GM18499 (cell line): ENCODE measurements around the gene IL4R.
"Not testable (repeated sequence)": the region's sequence is repeated elsewhere in the genome, so short reads cannot be mapped to it uniquely, and the experiment has no call there.

ENCODE experiments used
- ATAC-seq: cut with Tn5 transposase; IDR thresholded peaks from one replicate; pipeline ENCODE4 v1.9.1; 2021; ENCODE audit warnings: moderate number of reproducible peaks; ENCODE audit not compliant: insufficient read depth, unreplicated experiment

The IL4R gene

GRCh38 chr16:27398894-27399853 lies 85.4 kb downstream of the IL4R start:
- no peak for ATAC-seq

DNA sequence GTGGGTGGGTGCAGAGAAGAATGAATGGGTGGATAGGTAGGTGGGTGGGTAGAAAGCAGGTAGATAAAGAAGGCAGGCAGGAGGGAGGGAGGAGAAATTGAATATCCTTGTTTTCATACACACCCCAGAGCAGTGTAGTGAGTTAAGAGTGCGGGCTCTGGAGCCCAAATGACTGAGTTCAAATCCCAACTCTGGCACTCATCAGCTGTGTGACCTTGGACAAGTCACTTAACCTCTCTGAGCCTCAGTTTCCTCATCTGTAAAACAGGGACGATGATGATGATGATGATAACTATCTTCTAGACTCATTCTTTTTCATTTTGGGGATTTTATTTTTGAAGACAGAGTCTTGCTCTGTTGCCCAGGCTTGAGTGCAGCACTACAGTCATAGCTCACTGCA lies 86.2 kb downstream of the IL4R start:
- no peak for ATAC-seq

DNA sequence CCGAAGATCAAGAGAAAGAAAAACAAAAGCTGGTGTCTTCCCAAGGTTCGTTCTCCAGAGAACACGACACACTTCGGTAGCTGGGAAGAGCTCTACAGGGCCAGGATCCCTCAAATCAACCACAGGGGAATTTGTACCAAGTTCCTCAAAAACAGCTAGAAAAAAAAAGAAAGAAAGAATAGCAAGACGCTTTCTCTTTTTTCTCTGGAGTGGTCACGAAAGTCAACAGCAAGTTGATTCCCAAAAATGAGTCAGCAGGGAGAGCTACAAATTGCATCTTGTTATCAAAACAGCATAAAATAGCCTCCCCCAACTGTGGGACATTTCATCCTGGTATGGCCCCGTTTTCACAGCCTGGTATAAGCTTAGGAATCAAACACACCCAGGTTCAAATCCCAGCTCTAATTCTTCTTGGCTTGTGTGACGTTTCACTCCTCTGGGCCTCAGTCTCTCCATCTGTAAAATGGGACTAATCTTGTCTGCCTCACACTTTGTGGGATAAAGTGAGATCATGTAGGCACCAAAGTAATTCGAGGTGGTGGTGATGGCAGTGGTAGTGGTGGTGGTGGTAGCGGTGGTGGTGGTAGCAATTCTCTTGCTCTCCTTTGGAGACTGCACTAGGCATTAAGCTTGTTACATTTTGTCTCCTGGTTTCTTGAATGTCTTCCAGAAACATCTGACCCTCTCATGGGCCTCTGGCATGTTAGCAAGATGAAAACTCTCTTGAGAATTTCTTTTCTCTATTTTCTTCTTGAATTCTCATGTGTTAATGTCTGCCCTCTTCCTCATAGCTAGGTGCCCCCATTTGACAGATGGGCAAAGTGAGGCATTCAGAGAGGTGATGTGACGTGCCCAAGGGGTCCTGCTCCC lies 87.2 kb downstream of the IL4R start:
- no peak for ATAC-seq

- ATAC-seq: peak; percentile 51
Measured at GRCh38 chr16:27401768-27402568, 88.2 kb downstream of the IL4R start, which contains the start of gene IL21R. IL21R (plus strand) TSS chr16:27402174; CDS start chr16:27430072, 27,898 bp downstream.

DNA sequence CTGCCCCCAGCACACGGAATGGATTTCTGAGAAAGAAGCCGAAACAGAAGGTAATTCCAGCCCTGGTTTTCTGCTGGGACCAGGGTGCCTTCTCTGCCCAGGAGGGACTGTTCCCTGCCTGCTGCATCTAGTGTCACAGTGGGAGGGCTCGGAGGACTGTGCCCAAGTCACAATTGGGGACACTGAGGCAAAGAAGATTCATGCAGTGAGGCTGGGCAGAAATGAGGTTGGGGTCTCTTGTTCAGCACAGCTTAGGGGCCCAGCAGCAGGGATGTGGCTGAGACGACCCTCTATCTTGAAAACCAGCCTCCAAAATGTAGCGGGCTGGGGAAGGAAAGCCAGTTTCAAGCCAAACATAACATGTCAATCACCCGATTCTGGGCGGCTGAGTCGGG lies 88.8 kb downstream of the IL4R start:
- no peak for ATAC-seq

DNA sequence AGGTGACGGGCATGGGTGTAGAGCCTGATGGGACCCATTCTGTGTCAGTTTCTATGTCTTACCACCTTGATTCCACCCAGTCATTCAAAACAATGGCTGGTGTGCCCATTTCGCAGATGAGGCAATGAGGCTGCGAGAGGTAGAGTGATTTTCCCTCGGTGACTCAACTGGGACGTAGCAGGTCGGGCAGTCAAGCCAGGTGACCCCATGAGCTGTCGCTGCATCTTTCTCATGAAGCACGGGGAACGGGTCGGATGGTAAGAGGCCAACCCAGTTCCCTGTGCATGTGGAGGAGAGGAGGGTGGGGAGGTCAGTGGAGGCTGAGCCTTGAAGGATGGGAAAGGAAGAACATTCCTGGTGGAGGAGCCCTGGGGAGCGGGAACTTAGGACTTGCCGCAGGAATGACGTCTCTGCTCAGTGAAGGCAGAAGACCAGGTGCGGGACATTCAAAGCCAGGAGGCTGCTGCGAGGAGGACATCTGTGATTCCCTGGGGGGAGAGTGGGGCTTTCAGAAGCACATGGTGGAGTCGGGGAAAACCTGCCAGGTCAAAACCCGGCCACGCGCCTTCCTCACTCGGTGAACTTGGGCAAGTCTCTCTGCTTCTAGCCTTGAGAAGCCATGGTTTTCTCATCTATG lies 89.3 kb downstream of the IL4R start:
- no peak for ATAC-seq

GRCh38 chr16:27403601-27403992 lies 89.8 kb downstream of the IL4R start:
- no peak for ATAC-seq

- ATAC-seq: no peak
Measured at GRCh38 chr16:27404163-27404823, 90.5 kb downstream of the IL4R start.

DNA sequence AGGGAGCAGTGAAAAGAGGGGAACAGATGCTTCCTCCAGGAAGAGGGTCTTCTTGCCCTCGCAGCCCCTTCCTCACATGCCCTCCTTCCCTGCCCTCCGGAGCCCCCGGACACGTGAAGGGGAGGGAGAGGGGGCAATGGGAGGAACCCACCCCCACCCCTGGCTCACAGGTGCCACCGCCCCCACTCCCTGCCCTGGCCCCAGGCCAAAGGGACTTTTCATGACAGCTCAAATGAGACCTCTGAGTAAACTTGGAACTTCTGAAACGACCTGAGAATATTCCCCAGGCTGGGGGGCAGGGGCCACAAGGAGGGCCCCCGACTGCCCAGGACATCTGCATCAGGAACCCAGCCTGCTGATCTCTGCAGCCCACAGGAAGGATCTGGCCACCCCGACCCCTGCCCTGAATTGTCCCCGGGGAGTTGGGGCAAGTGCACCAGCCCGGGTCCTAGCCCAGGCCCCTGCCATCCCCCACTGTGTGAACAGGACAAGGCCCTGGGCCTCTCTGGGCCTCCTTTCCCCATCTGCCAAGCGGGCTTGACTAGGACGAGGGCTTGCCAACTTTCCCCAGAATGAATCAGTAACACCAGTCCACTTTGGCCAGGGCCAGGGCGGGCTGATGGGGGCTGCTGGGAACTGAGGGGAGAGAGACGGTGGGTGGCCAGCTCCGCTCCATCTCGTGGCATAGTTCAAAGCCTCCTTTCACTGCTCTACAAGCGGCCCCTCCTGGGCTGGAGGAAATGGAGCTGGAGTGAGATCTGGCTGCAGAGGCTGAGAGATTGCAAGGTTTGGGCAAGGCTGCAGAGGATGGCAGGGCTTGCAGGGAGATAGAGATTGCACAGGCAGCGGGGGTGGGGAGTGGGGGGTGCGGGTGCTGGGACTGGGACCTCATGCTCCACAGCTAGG lies 92.0 kb downstream of the IL4R start:
- no peak for ATAC-seq

DNA sequence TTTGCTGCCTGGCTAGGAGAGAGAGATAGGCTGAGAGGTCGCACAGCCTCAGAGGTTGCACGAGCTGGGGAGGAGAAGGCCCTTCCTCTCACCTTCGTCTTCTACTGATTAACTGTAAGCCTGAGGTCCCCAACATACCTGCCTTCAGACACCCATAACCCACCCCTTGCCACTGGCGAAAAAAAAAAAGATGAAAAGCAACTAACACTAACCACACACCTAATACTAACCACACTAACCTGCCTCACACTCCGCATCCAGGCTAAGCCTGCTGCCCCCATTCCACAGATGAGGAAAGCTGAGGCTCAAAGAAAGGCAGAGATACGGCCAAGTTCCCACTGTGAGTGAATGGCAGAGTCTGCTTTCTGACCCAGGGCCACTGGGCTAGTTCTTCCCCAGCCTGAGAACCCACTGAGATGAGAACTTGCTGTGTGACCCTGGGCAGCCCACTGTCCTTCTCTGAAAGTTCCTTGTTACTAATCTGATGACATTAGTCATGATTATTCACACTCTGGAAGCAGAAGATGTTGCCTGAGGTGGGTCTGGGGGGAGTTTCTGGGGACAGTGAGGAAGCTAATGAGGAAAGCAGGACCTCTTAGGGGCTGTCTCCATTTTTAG lies 92.8 kb downstream of the IL4R start:
- no peak for ATAC-seq

GRCh38 chr16:27407133-27407532 lies 93.4 kb downstream of the IL4R start:
- ATAC-seq: no peak

- peak; percentile 35 for ATAC-seq
Measured at GRCh38 chr16:27408012-27408601, 94.3 kb downstream of the IL4R start.

DNA sequence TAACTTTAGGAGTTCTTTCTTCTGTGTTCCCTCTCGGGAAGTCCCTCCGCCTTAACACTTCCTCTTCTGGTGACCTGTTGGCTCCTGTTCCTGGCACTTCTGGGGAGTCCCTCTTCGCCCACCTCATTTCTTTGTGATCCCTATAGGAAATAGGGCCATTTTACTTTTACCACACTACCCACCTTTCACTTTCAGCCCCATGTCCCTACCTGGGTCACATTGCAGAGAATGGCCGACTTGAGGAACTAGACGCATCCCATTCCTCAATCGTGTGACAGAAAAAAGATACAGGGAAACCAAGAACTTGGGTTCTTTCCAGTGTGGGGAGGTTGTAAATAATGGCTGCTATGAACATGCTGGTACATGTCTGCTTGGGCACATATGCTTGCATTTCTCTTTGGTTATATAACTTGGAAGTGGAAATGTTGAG lies 94.8 kb downstream of the IL4R start:
- no peak for ATAC-seq

GRCh38 chr16:27409958-27410357 lies 96.2 kb downstream of the IL4R start:
- not testable (repeated sequence) for ATAC-seq

GRCh38 chr16:27410761-27411160 lies 97.0 kb downstream of the IL4R start:
- no peak for ATAC-seq

GRCh38 chr16:27413956-27414355 lies 100.2 kb downstream of the IL4R start:
- no peak for ATAC-seq
